GM19043 (cell line): ENCODE measurements around the gene FOSB.
"Not testable (repeated sequence)": the region's sequence is repeated elsewhere in the genome, so short reads cannot be mapped to it uniquely, and the experiment has no call there.

Experiments
- ATAC-seq: cut with Tn5 transposase; IDR thresholded peaks from one replicate; pipeline ENCODE4 v1.9.1; 2021; ENCODE audit warnings: low read depth; ENCODE audit not compliant: unreplicated experiment

FOSB gene

GRCh38 chr19:45502111-45502510 is 34.3 kb downstream of the FOSB start:
- ATAC-seq: no peak

- no peak for ATAC-seq
Observed at GRCh38 chr19:45503909-45504308, 36.1 kb downstream of the FOSB start.

GRCh38 chr19:45505151-45505995 is 37.6 kb downstream of the FOSB start:
- ATAC-seq: no peak

- ATAC-seq: no peak
Observed at GRCh38 chr19:45505996-45506245, 38.1 kb downstream of the FOSB start.

GRCh38 chr19:45506246-45506988 is 38.6 kb downstream of the FOSB start:
- ATAC-seq: peak; percentile 59

- ATAC-seq: peak; percentile 33
Observed at GRCh38 chr19:45506989-45507871, 39.4 kb downstream of the FOSB start, which contains the start of gene VASP. VASP (plus strand) TSS chr19:45507479; CDS start chr19:45507772, 293 bp downstream.

GRCh38 chr19:45507872-45508416 is 40.1 kb downstream of the FOSB start:
- ATAC-seq: no peak

GRCh38 chr19:45508417-45508860 is 40.6 kb downstream of the FOSB start:
- ATAC-seq: no peak

- ATAC-seq: no peak
Observed at GRCh38 chr19:45508861-45509691, 41.3 kb downstream of the FOSB start.

- ATAC-seq: no peak
Observed at GRCh38 chr19:45509692-45510015, 41.9 kb downstream of the FOSB start.

GRCh38 chr19:45510352-45510751 is 42.6 kb downstream of the FOSB start:
- ATAC-seq: not testable (repeated sequence)

- no peak for ATAC-seq
Observed at GRCh38 chr19:45511074-45511473, 43.3 kb downstream of the FOSB start.

- ATAC-seq: no peak
Observed at GRCh38 chr19:45512881-45513483, 45.2 kb downstream of the FOSB start.

- ATAC-seq: no peak
Observed at GRCh38 chr19:45514376-45515051, 46.7 kb downstream of the FOSB start.

- no peak for ATAC-seq
Observed at GRCh38 chr19:45515081-45515624, 47.4 kb downstream of the FOSB start.

GRCh38 chr19:45515807-45516401 is 48.1 kb downstream of the FOSB start:
- no peak for ATAC-seq

- no peak for ATAC-seq
Observed at GRCh38 chr19:45517238-45517637, 49.4 kb downstream of the FOSB start.
